HUES64 (cell line): Measurements from ENCODE around the gene PDYN.

ENCODE experiments used
- H3K27ac ChIP-seq: 2 replicates; pipeline ENCODE4 v1.7.0; 2013; ENCODE audit warnings: low read depth, low read length, inconsistent platforms
- H3K27me3 ChIP-seq: 2 replicates; pipeline ENCODE4 v1.6.1; 2013; ENCODE audit warnings: mild to moderate bottlenecking, low read length; ENCODE audit not compliant: insufficient read depth
- H3K36me3 ChIP-seq: 2 replicates; pipeline ENCODE4 v1.6.1; 2013; ENCODE audit warnings: mild to moderate bottlenecking, low read length; ENCODE audit not compliant: insufficient read depth
- H3K4me1 ChIP-seq: 2 replicates; pipeline ENCODE4 v1.6.1; 2013; ENCODE audit warnings: mild to moderate bottlenecking, low read length, moderate library complexity; ENCODE audit not compliant: insufficient read depth
- H3K4me3 ChIP-seq: 2 replicates; pipeline ENCODE4 v1.5.1; 2013; ENCODE audit warnings: mild to moderate bottlenecking, low read length, moderate library complexity
- H3K9ac ChIP-seq: 2 replicates; pipeline ENCODE4 v1.6.1; 2013; ENCODE audit warnings: mild to moderate bottlenecking, low read depth, low read length
- H3K9me3 ChIP-seq: 2 replicates; pipeline ENCODE4 v1.6.1; 2013; ENCODE audit warnings: low read depth, low read length; ENCODE audit not compliant: insufficient read depth
- WGBS: fragments of 150-250, 120-280 bp; methylation state at CpG from one replicate; pipeline ENCODE4 v1.1.7; 2013; ENCODE audit warnings: missing lambda C conversion rate; 5-methylcytosine and 5-hydroxymethylcytosine counted together

The PDYN gene

DNA sequence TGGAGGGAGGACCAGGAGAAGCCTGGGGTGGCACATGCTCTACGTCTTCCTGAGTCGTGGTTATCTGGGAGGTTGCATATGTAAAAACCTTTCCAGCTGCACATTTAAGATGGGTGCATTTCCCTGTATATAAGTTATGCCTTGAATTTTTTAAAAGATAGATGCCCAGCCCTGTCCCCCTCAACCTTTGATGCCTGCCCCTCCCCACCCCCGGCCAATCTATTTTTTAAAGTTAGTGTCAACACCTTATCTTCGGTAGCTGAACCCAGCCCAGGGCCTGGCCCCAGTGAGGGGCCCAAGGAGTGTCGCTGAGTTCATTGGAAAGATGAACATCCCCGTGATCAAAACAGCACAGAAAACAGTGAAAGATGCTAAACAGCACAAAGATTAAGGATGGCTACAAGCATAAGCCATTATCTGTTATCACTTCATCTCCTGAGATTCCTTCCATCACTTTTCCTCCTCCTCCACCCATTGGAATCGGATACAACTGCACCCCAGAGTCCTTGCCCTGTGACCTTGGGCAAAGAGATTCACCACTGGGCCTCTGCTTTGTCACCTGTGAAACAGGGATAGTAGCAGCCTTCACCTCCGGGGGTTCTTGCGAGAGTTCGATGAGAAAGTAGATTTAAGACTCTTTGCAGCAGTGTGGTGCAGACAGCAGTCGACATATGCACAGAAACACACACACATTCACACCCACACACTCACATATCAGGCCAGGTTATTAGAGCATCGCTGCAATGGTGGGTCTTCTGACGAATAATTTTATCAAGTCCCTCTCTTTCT is 51.2 kb downstream of the PDYN start:
- H3K9ac ChIP-seq: no peak overlapping the region
- H3K27ac ChIP-seq: no peak overlapping the region
- H3K36me3 ChIP-seq: no peaks in the 10 kb centered on the region
- H3K4me3 ChIP-seq: no peak overlapping the region
- H3K9me3 ChIP-seq: no peaks in the 10 kb centered on the region
- WGBS: 94% methylated on average over 13 of the region's 13 CpGs
- H3K27me3 ChIP-seq: peaks cover 32% of the 10 kb centered on the region
- peaks cover 21% of the 10 kb centered on the region for H3K4me1 ChIP-seq

DNA sequence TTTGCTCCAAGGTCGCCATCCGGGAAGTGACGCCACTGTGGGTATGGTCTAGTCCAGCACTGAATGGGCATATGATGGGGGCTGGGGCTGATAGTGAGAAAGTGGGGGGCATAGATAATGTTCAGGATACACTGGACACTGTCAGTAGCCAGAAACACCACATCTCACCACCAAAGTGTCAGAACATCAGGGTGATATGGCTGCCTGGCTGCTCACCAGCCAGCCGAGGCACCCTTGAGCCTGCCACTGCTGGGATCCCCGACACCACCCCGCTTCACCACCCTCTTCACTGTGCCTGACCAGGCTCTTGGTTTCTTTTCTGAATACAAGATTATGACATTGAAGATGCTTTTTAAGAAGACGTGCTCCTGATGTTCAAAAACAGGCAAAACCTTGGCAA is 51.8 kb downstream of the PDYN start:
- Histone ChIP-seq H3K4me3 (no peak overlapping the region), H3K27me3 (peaks cover 27% of the 10 kb centered on the region), H3K27ac (no peak overlapping the region), H3K9ac (no peak overlapping the region), H3K4me1 (peaks cover 18% of the 10 kb centered on the region), H3K36me3 (no peaks in the 10 kb centered on the region), H3K9me3 (no peaks in the 10 kb centered on the region)
- WGBS: 93% methylated on average over 7 of the region's 7 CpGs

DNA sequence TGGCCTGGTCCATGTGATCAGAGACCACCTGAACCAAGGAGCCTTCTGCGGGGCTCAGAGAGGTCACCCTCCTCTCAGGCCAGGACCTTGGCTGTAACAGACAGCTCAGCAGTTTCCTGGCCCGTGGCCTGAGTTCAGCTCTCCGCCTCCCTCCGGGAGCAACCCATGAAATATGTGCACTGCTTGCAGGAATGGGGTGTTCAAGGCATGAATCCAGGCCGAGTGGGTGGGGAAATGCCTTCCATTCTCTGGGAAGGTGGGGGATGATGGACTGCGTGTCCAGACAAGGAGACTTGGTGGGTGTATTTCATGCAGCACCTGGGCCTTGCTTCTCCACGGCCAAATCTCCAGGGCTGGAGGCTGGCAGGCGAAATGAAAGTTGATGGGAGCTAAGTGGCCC is 52.6 kb downstream of the PDYN start:
- Histone ChIP-seq H3K9ac (no peak overlapping the region), H3K27ac (no peak overlapping the region), H3K4me3 (no peak overlapping the region), H3K27me3 (peaks cover 20% of the 10 kb centered on the region), H3K9me3 (no peaks in the 10 kb centered on the region), H3K4me1 (peaks cover 11% of the 10 kb centered on the region), H3K36me3 (no peaks in the 10 kb centered on the region)
- WGBS: 91% methylated on average over 8 of the region's 8 CpGs

- H3K9ac ChIP-seq: no peak overlapping the region
- no peak overlapping the region for H3K27ac ChIP-seq
- peaks cover 5% of the 10 kb centered on the region; the same call in 1 of the 2 replicates for H3K4me1 ChIP-seq
- H3K4me3 ChIP-seq: no peak overlapping the region
- 95% methylated on average over 5 of the region's 5 CpGs for WGBS
- H3K9me3 ChIP-seq: no peaks in the 10 kb centered on the region
- peaks cover 13% of the 10 kb centered on the region for H3K27me3 ChIP-seq
- H3K36me3 ChIP-seq: no peaks in the 10 kb centered on the region
Observed at GRCh38 chr20:1940581-1940980, 53.3 kb downstream of the PDYN start.

DNA sequence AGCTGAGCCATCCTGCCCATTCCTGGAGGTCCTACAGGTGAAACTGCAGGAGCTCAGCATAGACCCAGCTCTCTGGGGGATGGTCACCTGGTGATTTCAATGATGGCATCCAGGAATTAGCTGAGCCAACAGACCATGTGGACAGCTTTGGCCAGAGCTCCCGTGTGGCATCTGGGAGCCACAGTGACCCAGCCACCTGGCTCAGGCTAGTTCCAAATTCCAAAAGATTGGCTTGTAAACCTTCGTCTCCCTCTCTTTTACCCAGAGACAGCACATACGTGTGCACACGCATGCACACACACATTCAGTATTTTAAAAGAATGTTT is 54.6 kb downstream of the PDYN start:
- Histone ChIP-seq H3K27me3 (no peaks in the 10 kb centered on the region; the same call in 1 of the 2 replicates), H3K27ac (no peak overlapping the region), H3K9me3 (no peaks in the 10 kb centered on the region), H3K9ac (no peak overlapping the region), H3K4me3 (no peak overlapping the region), H3K4me1 (no peaks in the 10 kb centered on the region), H3K36me3 (no peaks in the 10 kb centered on the region)
- over 99% methylated on average over 4 of the region's 4 CpGs for WGBS

- Histone ChIP-seq H3K9me3 (no peaks in the 10 kb centered on the region), H3K4me3 (no peak overlapping the region), H3K4me1 (no peaks in the 10 kb centered on the region), H3K36me3 (no peaks in the 10 kb centered on the region), H3K9ac (no peak overlapping the region), H3K27ac (no peak overlapping the region), H3K27me3 (no peaks in the 10 kb centered on the region)
- WGBS: 94% methylated on average over 14 of the region's 14 CpGs
Observed at GRCh38 chr20:1938464-1939269, 55.2 kb downstream of the PDYN start.

GRCh38 chr20:1937316-1937976 is 56.4 kb downstream of the PDYN start:
- Histone ChIP-seq H3K27me3 (no peaks in the 10 kb centered on the region), H3K9ac (no peak overlapping the region), H3K27ac (no peak overlapping the region), H3K36me3 (no peaks in the 10 kb centered on the region), H3K4me1 (no peaks in the 10 kb centered on the region), H3K4me3 (no peak overlapping the region), H3K9me3 (no peaks in the 10 kb centered on the region)
- 94% methylated on average over 22 of the region's 25 CpGs for WGBS

- Histone ChIP-seq H3K4me3 (no peak overlapping the region), H3K27ac (no peak overlapping the region), H3K36me3 (no peaks in the 10 kb centered on the region), H3K9me3 (no peaks in the 10 kb centered on the region), H3K9ac (no peak overlapping the region), H3K27me3 (no peaks in the 10 kb centered on the region), H3K4me1 (no peaks in the 10 kb centered on the region)
- 92% methylated on average over 15 of the region's 15 CpGs for WGBS
Observed at GRCh38 chr20:1935696-1936366, 58.0 kb downstream of the PDYN start.

DNA sequence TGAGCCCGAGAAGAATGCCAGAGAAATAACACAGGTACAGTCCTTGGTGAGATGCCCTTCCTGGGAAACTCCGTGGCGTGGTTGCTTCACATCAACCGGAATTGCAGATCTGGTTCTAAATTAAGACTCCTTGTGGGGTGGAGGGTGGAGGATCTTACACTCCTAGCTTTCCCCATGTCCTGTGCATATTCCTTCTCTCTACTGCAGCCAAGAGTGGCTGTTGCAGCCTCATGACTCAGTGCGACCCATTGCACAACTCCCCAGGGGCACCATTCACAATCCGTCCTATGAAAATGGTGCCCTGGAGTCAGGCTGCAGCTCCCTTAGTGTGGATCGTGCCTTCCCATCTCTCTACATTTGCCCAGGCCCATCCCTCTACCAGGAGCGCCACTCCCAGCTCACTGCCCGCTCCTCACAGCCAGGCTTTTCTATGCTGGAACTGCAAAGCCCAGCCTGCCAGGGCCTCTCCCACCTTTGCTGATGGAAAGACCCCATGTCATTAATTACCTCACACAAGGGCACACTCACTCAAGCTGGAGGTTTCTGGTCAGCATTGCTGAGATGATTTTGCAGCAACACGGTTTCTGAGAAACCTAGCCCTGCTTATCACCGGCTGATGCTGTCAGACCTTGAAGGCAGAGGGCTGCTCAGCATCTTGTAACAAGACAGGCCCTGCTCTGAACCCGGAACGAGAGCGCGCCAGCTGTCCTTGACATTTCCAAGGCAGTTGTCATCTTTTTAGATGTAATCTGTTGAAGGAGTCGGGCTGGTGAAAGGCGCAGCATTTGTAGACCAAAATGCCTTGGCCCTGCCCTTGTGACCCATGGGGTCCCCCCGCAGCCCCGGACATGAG is 58.9 kb downstream of the PDYN start:
- Histone ChIP-seq H3K27me3 (no peaks in the 10 kb centered on the region), H3K36me3 (no peaks in the 10 kb centered on the region), H3K27ac (no peak overlapping the region), H3K9ac (no peak overlapping the region), H3K4me3 (no peak overlapping the region), H3K4me1 (no peaks in the 10 kb centered on the region), H3K9me3 (no peaks in the 10 kb centered on the region)
- 91% methylated on average over 19 of the region's 19 CpGs for WGBS

DNA sequence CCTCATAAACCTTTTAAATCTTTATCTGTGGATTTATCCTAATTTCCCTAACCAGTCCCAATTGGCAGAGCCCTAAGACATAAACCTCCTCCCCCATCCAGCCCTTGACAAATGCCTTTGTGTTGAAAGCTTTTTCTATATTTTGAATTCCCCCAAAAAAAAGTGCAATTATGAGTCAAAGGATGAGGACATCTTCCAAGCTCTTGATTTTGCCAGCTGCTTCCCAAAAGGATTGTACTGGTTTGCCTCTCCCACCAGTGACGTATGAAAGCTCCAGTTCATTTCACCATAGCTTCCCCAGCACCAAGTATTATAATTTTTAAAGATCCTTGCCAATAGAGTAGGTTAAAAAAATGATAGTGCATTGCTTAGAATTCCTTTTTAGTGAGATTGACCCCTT is 59.7 kb downstream of the PDYN start:
- no peaks in the 10 kb centered on the region for H3K9me3 ChIP-seq
- H3K4me1 ChIP-seq: no peaks in the 10 kb centered on the region
- 89% methylated on average over 1 of the region's 1 CpG for WGBS
- H3K9ac ChIP-seq: no peak overlapping the region
- H3K4me3 ChIP-seq: no peak overlapping the region
- no peaks in the 10 kb centered on the region for H3K36me3 ChIP-seq
- no peak overlapping the region for H3K27ac ChIP-seq
- H3K27me3 ChIP-seq: no peaks in the 10 kb centered on the region
